GM23338 (cell line): ENCODE data around the gene MAD1L1. TPM values are rescaled to one million over a fixed set of nuclear protein-coding genes. Genes with fewer than 3 reads are reported as not detected.

ENCODE experiments used
- ATAC-seq: fragments of 200-7000 bp; cut with Tn5 transposase; 3 replicates; pipeline ENCODE4 v1.9.1; 2020
- DNase-seq: peaks from one replicate; pipeline ENCODE4 v3.0.0-alpha.2; 2015; ENCODE audit warnings: low spot score
- H2AFZ ChIP-seq: fragments of 200-600 bp; sonication (generic); 2 replicates; pipeline ENCODE4 v1.8.0; 2016; ENCODE audit warnings: antibody characterized with exemption, mild to moderate bottlenecking, moderate library complexity
- H3F3A ChIP-seq: fragments of 200-600 bp; sonication (generic); replicated peaks from 2 replicates; pipeline ENCODE4 v1.8.0; 2017; ENCODE audit warnings: antibody characterized with exemption, mixed run types, low read depth
- H3K27ac ChIP-seq: fragments of 200-600 bp; sonication (generic); 2 replicates; pipeline ENCODE4 v1.6.1; 2016; ENCODE audit warnings: low read depth
- H3K27me3 ChIP-seq: fragments of 200-600 bp; sonication (generic); 2 replicates; pipeline ENCODE4 v1.8.0; 2016; ENCODE audit warnings: mild to moderate bottlenecking, mixed run types, moderate library complexity; ENCODE audit not compliant: insufficient read depth
- H3K36me3 ChIP-seq: fragments of 200-600 bp; sonication (generic); 2 replicates; pipeline ENCODE4 v1.8.0; 2016; ENCODE audit warnings: mild to moderate bottlenecking; ENCODE audit not compliant: insufficient read depth
- H3K4me1 ChIP-seq: fragments of 200-600 bp; sonication (generic); 2 replicates; pipeline ENCODE4 v1.8.0; 2016; ENCODE audit warnings: mild to moderate bottlenecking, moderate library complexity; ENCODE audit not compliant: insufficient read depth
- H3K4me2 ChIP-seq: fragments of 200-600 bp; sonication (generic); 2 replicates; pipeline ENCODE4 v1.7.1; 2017; ENCODE audit warnings: mixed run types
- H3K4me3 ChIP-seq: fragments of 200-600 bp; sonication (generic); 2 replicates; pipeline ENCODE4 v1.6.1; 2016; ENCODE audit warnings: mixed run types
- H3K79me2 ChIP-seq: fragments of 200-600 bp; sonication (generic); replicated peaks from 2 replicates; pipeline ENCODE4 v1.8.0; 2017; ENCODE audit warnings: mild to moderate bottlenecking; ENCODE audit not compliant: insufficient read depth
- H3K9me2 ChIP-seq: fragments of 200-600 bp; sonication (generic); 2 replicates; pipeline ENCODE4 v1.8.0; 2017; ENCODE audit not compliant: insufficient read depth
- H4K20me1 ChIP-seq: fragments of 200-600 bp; sonication (generic); replicated peaks from 2 replicates; pipeline ENCODE4 v1.8.0; 2017; ENCODE audit warnings: mild to moderate bottlenecking; ENCODE audit not compliant: insufficient read depth
- H3K27ac Mint-ChIP-seq: 2 replicates; pipeline ENCODE4 v1.8.0; 2020; ENCODE audit warnings: inconsistent platforms, mild to moderate bottlenecking, moderate library complexity, mixed read lengths
- H3K27me3 Mint-ChIP-seq: 3 replicates; pipeline ENCODE4 v1.8.0; 2022; ENCODE audit warnings: low read depth, mild to moderate bottlenecking, moderate library complexity, mixed read lengths, inconsistent platforms; ENCODE audit not compliant: insufficient read depth, poor library complexity
- H3K36me3 Mint-ChIP-seq: 3 replicates; pipeline ENCODE4 v1.8.0; 2021; ENCODE audit warnings: low read depth, mild to moderate bottlenecking, inconsistent platforms, moderate library complexity, mixed read lengths
- H3K4me1 Mint-ChIP-seq: 3 replicates; pipeline ENCODE4 v1.8.0; 2020; ENCODE audit warnings: mild to moderate bottlenecking, inconsistent platforms, mixed read lengths
- H3K4me3 Mint-ChIP-seq: 3 replicates; pipeline ENCODE4 v1.8.0; 2021; ENCODE audit warnings: moderate library complexity, mild to moderate bottlenecking, inconsistent platforms, mixed read lengths
- H3K9me3 Mint-ChIP-seq: 3 replicates; pipeline ENCODE4 v1.8.0; 2020; ENCODE audit warnings: moderate library complexity, mild to moderate bottlenecking, inconsistent platforms, mixed read lengths
- CREB1 ChIP-seq: fragments of 250-450 bp; sonication (Bioruptor Pico); IDR thresholded peaks from 2 replicates; pipeline ENCODE4 v1.5.0; 2020; ENCODE audit warnings: low read depth, mild to moderate bottlenecking, moderate library complexity
- CTCF ChIP-seq, 2 experiments: fragments of 200-600 bp in 1 of 2; sonication (generic) in 1 of 2; conservative IDR thresholded peaks; 2 replicates each; pipeline versions ENCODE4 v1.5.1 to v1.6.1; 2016 to 2017; ENCODE audit warnings: antibody characterized with exemption in 2 of 2, low read depth in 2 of 2, mild to moderate bottlenecking in 2 of 2, moderate library complexity in 1 of 2
- EZH2 ChIP-seq: fragments of 200-600 bp; sonication (generic); IDR thresholded peaks from one replicate; pipeline ENCODE4 v1.8.0; 2017; ENCODE audit warnings: antibody characterized with exemption, mild to moderate bottlenecking, low read depth; ENCODE audit not compliant: unreplicated experiment
- EZH2phosphoT487 ChIP-seq: fragments of 200-600 bp; sonication (generic); IDR thresholded peaks from one replicate; pipeline ENCODE4 v1.8.1; 2018; ENCODE audit warnings: antibody characterized with exemption; ENCODE audit not compliant: unreplicated experiment
- ZNF114 ChIP-seq: fragments of 250-450 bp; sonication (Bioruptor Pico); IDR thresholded peaks from 2 replicates; pipeline ENCODE4 v1.5.0; 2020; ENCODE audit warnings: mild to moderate bottlenecking, moderate library complexity
- ZNF331 ChIP-seq: fragments of 250-450 bp; sonication (Bioruptor Pico); IDR thresholded peaks from 2 replicates; pipeline ENCODE4 v1.5.0; 2020; ENCODE audit warnings: low read depth, mild to moderate bottlenecking, moderate library complexity
- ZNF462 ChIP-seq: fragments of 250-450 bp; sonication (Bioruptor Pico); IDR thresholded peaks from 2 replicates; pipeline ENCODE4 v1.5.0; 2020; ENCODE audit warnings: mild to moderate bottlenecking, moderate library complexity
- polyA plus RNA-seq: library from polyadenylated mRNA; unstranded; fragments of >200 nt; fragmentation: Nextera tagmentation; extraction: Ambion mirVana; gene quantifications from 2 replicates; pipeline ENCODE4 v1.2.1, GENCODE V29; 2016
- total RNA-seq: library from RNA; depleted of rRNA; stranded (reverse); fragments of >200 nt; shearing (Covaris generic); gene quantifications from 2 replicates; pipeline ENCODE4 v1.2.3, GENCODE V29; 2014

The MAD1L1 gene
- total and polyA plus RNA-seq, 2 experiments from 2014 or later, result 40.3 to 59.3 TPM

DNA sequence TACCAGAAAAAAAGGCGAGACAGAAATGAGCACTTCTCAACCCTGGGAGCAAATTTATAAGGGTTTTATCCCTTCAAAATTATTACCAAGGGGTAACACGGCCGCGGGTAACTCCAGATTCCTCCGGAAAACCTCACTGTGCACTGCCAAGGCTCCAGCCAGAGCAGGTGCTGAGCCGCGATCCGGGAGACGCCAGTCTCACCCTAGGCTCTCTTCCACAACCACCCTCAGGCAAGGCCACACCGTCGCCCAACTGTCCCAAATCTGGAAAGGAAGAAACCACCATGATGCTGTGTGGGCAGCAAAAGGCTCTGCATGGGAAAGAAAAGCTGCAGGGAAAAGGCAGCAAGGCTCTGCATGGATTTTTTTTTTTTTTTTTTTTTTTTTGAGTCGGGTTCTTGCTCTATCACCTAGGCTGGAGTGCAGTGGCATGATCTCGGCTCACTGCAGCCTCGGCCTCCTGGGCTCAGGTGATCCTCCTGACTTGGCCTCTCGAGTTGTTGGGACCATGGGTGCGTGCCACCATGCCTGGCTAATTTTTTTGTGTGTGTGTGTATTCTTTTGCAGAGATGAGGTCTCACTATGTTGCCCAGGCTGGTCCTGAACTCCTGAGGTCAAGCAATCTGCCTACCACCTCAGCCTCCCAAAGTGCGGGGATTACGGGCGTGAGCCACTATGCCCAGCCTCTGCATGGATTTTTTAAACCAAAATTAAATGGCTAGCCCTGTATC is 39.0 kb downstream of the MAD1L1 start (continued):
- TF ChIP-seq ZNF462 (CRISPR knock-in tag) (no peak), CTCF (conservative IDR thresholded peaks at IDR 0.05; ENCODE audit: low read depth in 2 of 2) (no peak), CREB1 (CRISPR knock-in tag) (no peak)

DNA sequence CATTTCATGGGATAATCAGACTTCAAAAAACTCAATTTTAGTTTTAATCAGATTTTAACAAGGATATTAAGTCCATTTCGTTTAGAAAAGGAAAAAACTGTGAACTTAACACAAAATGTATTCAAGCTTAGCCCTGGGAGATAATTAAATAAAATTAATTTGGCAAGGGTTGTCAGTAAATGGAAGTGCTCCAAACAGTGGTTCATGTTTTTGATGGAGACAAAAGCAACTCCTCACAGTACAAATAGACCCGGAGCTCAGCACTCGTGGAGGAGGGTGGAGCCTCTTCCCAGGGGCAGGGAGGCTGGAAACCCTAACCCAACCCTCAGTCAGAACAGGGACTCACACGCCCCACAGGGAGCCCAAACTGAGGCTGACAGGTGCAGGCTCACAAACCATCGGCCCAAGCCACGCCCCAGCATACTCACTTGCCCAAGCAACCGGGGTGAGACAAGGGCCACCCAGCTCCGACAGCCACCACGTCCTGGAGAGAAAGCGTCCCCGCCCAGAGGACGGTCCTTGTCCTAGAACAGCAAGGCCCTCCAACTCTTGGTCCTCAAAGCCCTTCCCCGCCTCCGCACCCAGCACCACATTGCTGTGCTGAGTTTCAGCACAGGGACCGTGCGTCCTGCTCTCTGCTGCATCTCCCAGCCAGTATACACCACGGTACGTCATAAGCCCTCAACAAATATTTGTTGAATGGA is 39.8 kb downstream of the MAD1L1 start:
- Histone ChIP-seq H3K27me3 (no peaks in the 10 kb centered on the region), H3K4me2 (no peak overlapping the region), H3K79me2 (peaks cover 33% of the 10 kb centered on the region), H2AFZ (no peak overlapping the region), H3K4me1 (no peaks in the 10 kb centered on the region), H3K4me3 (no peak overlapping the region), H3K27ac (no peak overlapping the region), H3F3A (no peaks in the 10 kb centered on the region), H3K36me3 (peaks cover 11% of the 10 kb centered on the region), H4K20me1 (peaks cover 6% of the 10 kb centered on the region; the same call in 1 of the 2 replicates), H3K9me2 (no peaks in the 10 kb centered on the region; the same call in 1 of the 2 replicates)
- H3K4me3 Mint-ChIP-seq, result no peak overlapping the region
- H3K4me1 Mint-ChIP-seq, result no peaks in the 10 kb centered on the region
- H3K27ac Mint-ChIP-seq, result no peak overlapping the region; the same call in 1 of the 2 replicates
- H3K9me3 Mint-ChIP-seq, result peaks cover 8% of the 10 kb centered on the region; the same call in 2 of the 3 replicates
- H3K36me3 Mint-ChIP-seq, result peaks cover 73% of the 10 kb centered on the region
- no peaks in the 10 kb centered on the region for H3K27me3 Mint-ChIP-seq
- ATAC-seq (peak; percentile 65; the same call in 2 of the 3 replicates), DNase-seq (no peak)
- no peak for TF ChIP-seq EZH2phosphoT487
- TF ChIP-seq ZNF331 (CRISPR knock-in tag), result no peak
- no peak for TF ChIP-seq EZH2
- TF ChIP-seq ZNF114 (CRISPR knock-in tag), result no peak
- TF ChIP-seq CTCF (conservative IDR thresholded peaks at IDR 0.05; ENCODE audit: low read depth in 2 of 2), result no peak
